Measurements from ENCODE around the gene SLC35F1.

SLC35F1 gene

GRCh38 chr6:118128755-118129154 is 221.7 kb downstream of the SLC35F1 start:
- ChIA-PET POLR2A (no interaction called here), CTCF (no interaction called here)
- TF ChIP-seq CTCF (IDR thresholded peaks at IDR 0.05; ENCODE audit: control extremely low read depth, extremely low read depth, low read depth, missing control alignments) = no peak
- DNase-seq (ENCODE audit: extremely low spot score) = no peak

GRCh38 chr6:118134206-118134605 is 227.1 kb downstream of the SLC35F1 start:
- ChIA-PET POLR2A (no interaction called here), CTCF (no interaction called here)
- DNase-seq (ENCODE audit: extremely low spot score) = no peak
- no peak for TF ChIP-seq CTCF (IDR thresholded peaks at IDR 0.05; ENCODE audit: control extremely low read depth, extremely low read depth, low read depth, missing control alignments)

GRCh38 chr6:118134736-118135135 is 227.7 kb downstream of the SLC35F1 start:
- CTCF ChIA-PET = no interaction called here
- POLR2A ChIA-PET = no interaction called here
- no peak for TF ChIP-seq CTCF (IDR thresholded peaks at IDR 0.05; ENCODE audit: control extremely low read depth, extremely low read depth, low read depth, missing control alignments)
- no peak for DNase-seq (ENCODE audit: extremely low spot score)

GRCh38 chr6:118135371-118135770 is 228.3 kb downstream of the SLC35F1 start:
- no peak for TF ChIP-seq CTCF (IDR thresholded peaks at IDR 0.05; ENCODE audit: control extremely low read depth, extremely low read depth, low read depth, missing control alignments)
- no peak for DNase-seq (ENCODE audit: extremely low spot score)
- ChIA-PET CTCF (no interaction called here), POLR2A (no interaction called here)

GRCh38 chr6:118141211-118141610 is 234.1 kb downstream of the SLC35F1 start:
- TF ChIP-seq CTCF (IDR thresholded peaks at IDR 0.05; ENCODE audit: control extremely low read depth, extremely low read depth, low read depth, missing control alignments) = no peak
- DNase-seq (ENCODE audit: extremely low spot score) = no peak
- POLR2A ChIA-PET = no interaction called here
- CTCF ChIA-PET = no interaction called here

- TF ChIP-seq CTCF (IDR thresholded peaks at IDR 0.05; ENCODE audit: control extremely low read depth, extremely low read depth, low read depth, missing control alignments) = no peak
- no peak for DNase-seq (ENCODE audit: extremely low spot score)
- ChIA-PET CTCF (no interaction called here), POLR2A (no interaction called here)
Measured at GRCh38 chr6:118146584-118146983, 239.5 kb downstream of the SLC35F1 start.

- no peak for DNase-seq (ENCODE audit: extremely low spot score)
- CTCF ChIA-PET = no interaction called here
- POLR2A ChIA-PET = no interaction called here
- no peak for TF ChIP-seq CTCF (IDR thresholded peaks at IDR 0.05; ENCODE audit: control extremely low read depth, extremely low read depth, low read depth, missing control alignments)
Measured at GRCh38 chr6:118147511-118147910, 240.4 kb downstream of the SLC35F1 start.

Measured in GM10248 (cell line).